Stimulated activated CD8-positive, alpha-beta memory T cell treated with anti-CD3 and anti-CD28 coated beads, Interleukin-12 subunit alpha, Interleukin-12 subunit beta, amount 100 ng/mL, for 1 hour (primary cell): ENCODE measurements around the gene PLA1A.
"Not testable (repeated sequence)": the region's sequence is repeated elsewhere in the genome, so short reads cannot be mapped to it uniquely, and the experiment has no call there.

Experiments
- DNase-seq: peaks from one replicate; pipeline ENCODE4 v3.0.0-alpha.2; 2020; ENCODE audit warnings: low read depth

The PLA1A gene

GRCh38 chr3:119663885-119664284 lies 66.2 kb downstream of the PLA1A start:
- DNase-seq: no peak

GRCh38 chr3:119664370-119664769 lies 66.7 kb downstream of the PLA1A start:
- no peak for DNase-seq

- DNase-seq: no peak
Measured at GRCh38 chr3:119664850-119665379, 67.2 kb downstream of the PLA1A start.

- no peak for DNase-seq
Measured at GRCh38 chr3:119665954-119666559, 68.4 kb downstream of the PLA1A start.

- no peak for DNase-seq
Measured at GRCh38 chr3:119669906-119670570, 72.4 kb downstream of the PLA1A start.

GRCh38 chr3:119672776-119673175 lies 75.1 kb downstream of the PLA1A start:
- DNase-seq: no peak

- no peak for DNase-seq
Measured at GRCh38 chr3:119673875-119674274, 76.2 kb downstream of the PLA1A start.

GRCh38 chr3:119675188-119675874 lies 77.6 kb downstream of the PLA1A start:
- DNase-seq: no peak

GRCh38 chr3:119676020-119676419 lies 78.3 kb downstream of the PLA1A start:
- no peak for DNase-seq

- DNase-seq: peak; percentile 95
Measured at GRCh38 chr3:119676771-119677640, 79.3 kb downstream of the PLA1A start, which contains the start of gene COX17. TSS of gene COX17 (minus strand) at chr3:119677406. CDS start at chr3:119677310, 96 bp downstream.

- no peak for DNase-seq
Measured at GRCh38 chr3:119677641-119677934, 79.9 kb downstream of the PLA1A start.

GRCh38 chr3:119678209-119678608 lies 80.5 kb downstream of the PLA1A start:
- DNase-seq: not testable (repeated sequence)
